PC-9 (cell line): ENCODE results near the gene CD48. TPM values are rescaled to one million over a fixed set of nuclear protein-coding genes. Genes with fewer than 3 reads are reported as not detected.

Experiments
- BruUV-seq: library from RNA; stranded (reverse); fragments of 400-500 nt; replicated peaks from 2 replicates; lab custom pipeline; 2021; lab: Mats Ljungman, UMichigan
- CTCF ChIA-PET: fragments of 300-600 bp; sonication (Branson Sonifier 250); formaldehyde crosslinking; loops from one replicate; lab custom pipeline; 2022; ENCODE audit warnings: antibody characterized with exemption; lab: Charles Lee
- POLR2A ChIA-PET: fragments of 300-600 bp; sonication (Branson Sonifier 250); formaldehyde crosslinking; loops from one replicate; lab custom pipeline; 2022; ENCODE audit warnings: antibody characterized with exemption; ENCODE audit not compliant: unreplicated experiment; lab: Charles Lee
- DNase-seq, 2 experiments: peaks; one replicate each; pipeline versions ENCODE4 v3.0.0 to v3.0.0-alpha.2; 2015 to 2022; ENCODE audit warnings: mixed read lengths in 1 of 2
- H2AFZ ChIP-seq: fragments of 200-600 bp; sonication (generic); 2 replicates; pipeline ENCODE4 v1.8.1; 2017; ENCODE audit warnings: antibody characterized with exemption
- H3F3A ChIP-seq: fragments of 200-600 bp; sonication (generic); 2 replicates; pipeline ENCODE4 v1.8.1; 2017; ENCODE audit warnings: antibody characterized with exemption, mild to moderate bottlenecking, low read depth; ENCODE audit not compliant: insufficient read depth
- H3K27ac ChIP-seq: fragments of 200-600 bp; sonication (generic); 2 replicates; pipeline ENCODE4 v1.6.1; 2016; ENCODE audit warnings: mixed run types
- H3K27me3 ChIP-seq: fragments of 200-600 bp; sonication (generic); 2 replicates; pipeline ENCODE4 v1.6.1; 2016; ENCODE audit warnings: low read depth, mixed run types; ENCODE audit not compliant: insufficient read depth
- H3K36me3 ChIP-seq: fragments of 200-600 bp; sonication (generic); 2 replicates; pipeline ENCODE4 v1.6.1; 2016; ENCODE audit warnings: low read depth, mixed run types
- H3K4me1 ChIP-seq: fragments of 200-600 bp; sonication (generic); replicated peaks from 2 replicates; pipeline ENCODE4 v1.6.1; 2016; ENCODE audit warnings: mixed run types; ENCODE audit not compliant: insufficient read depth
- H3K4me2 ChIP-seq: fragments of 200-600 bp; sonication (generic); 2 replicates; pipeline ENCODE4 v1.6.1; 2017; ENCODE audit warnings: mixed run types
- H3K4me3 ChIP-seq: fragments of 200-600 bp; sonication (generic); 2 replicates; pipeline ENCODE4 v1.6.1; 2016; ENCODE audit warnings: mixed run types
- H3K79me2 ChIP-seq: fragments of 200-600 bp; sonication (generic); 2 replicates; pipeline ENCODE4 v1.6.1; 2017; ENCODE audit warnings: low read depth, mixed run types
- H3K9me2 ChIP-seq: fragments of 200-600 bp; sonication (generic); 2 replicates; pipeline ENCODE4 v1.8.1; 2017; ENCODE audit warnings: mild to moderate bottlenecking; ENCODE audit not compliant: insufficient read depth
- H3K9me3 ChIP-seq: fragments of 200-600 bp; sonication (generic); 2 replicates; pipeline ENCODE4 v1.8.1; 2016; ENCODE audit warnings: low read depth; ENCODE audit not compliant: insufficient read depth
- H4K20me1 ChIP-seq: fragments of 200-600 bp; sonication (generic); 2 replicates; pipeline ENCODE4 v1.8.1; 2017; ENCODE audit not compliant: insufficient read depth
- EZH2 ChIP-seq: fragments of 200-600 bp; sonication (generic); IDR thresholded peaks from 2 replicates; pipeline ENCODE4 v1.8.0; 2017; ENCODE audit warnings: antibody characterized with exemption, low read depth
- intact Hi-C: fragments of 100-400 bp; cut with micrococcal nuclease; formaldehyde crosslinking; loops from one replicate; pipeline ENCODE4 v1.10.0; 2022; ENCODE audit not compliant: unreplicated experiment
- total RNA-seq: library from RNA; stranded (reverse); gene quantifications from 2 replicates; pipeline ENCODE4 v1.2.3, GENCODE V29; 2021
- TF ChIP-seq, protein P1 (sequence below): fragments of 200-600 bp; sonication (generic); conservative IDR thresholded peaks from 2 replicates; pipeline ENCODE4 v1.6.1; 2017; ENCODE audit warnings: mixed run types, antibody characterized with exemption, mild to moderate bottlenecking, moderate library complexity

CD48 gene
- total RNA-seq, 1 experiment from 2014 or later, result not detected

DNA sequence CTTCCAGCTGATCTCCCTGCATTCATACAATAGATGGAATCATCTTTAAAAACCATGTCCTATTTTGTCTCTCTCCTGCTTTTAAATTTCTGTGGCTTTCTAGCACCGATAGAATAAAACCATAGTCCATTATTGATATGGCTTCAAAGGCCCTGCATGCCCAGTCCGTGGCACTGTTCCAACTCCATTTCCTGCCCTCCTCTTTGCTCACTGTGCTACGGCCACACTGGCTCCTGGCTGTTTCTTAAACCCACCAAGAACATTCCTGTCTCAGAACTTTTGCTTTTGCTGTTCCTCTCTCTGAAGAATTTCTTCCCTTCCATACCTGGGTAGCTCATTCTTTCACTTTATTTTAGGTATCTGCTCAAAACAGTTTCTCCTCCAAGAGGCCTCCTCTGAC, 72.0 kb downstream of the CD48 start:
- CTCF ChIA-PET, result no interaction called here
- H3K79me2 ChIP-seq, result no peaks in the 10 kb centered on the region
- no peaks in the 10 kb centered on the region for H3K36me3 ChIP-seq
- POLR2A ChIA-PET, result no interaction called here
- DNase-seq, result no peak
- no peak for TF ChIP-seq EZH2
- TF ChIP-seq, protein P1, sequence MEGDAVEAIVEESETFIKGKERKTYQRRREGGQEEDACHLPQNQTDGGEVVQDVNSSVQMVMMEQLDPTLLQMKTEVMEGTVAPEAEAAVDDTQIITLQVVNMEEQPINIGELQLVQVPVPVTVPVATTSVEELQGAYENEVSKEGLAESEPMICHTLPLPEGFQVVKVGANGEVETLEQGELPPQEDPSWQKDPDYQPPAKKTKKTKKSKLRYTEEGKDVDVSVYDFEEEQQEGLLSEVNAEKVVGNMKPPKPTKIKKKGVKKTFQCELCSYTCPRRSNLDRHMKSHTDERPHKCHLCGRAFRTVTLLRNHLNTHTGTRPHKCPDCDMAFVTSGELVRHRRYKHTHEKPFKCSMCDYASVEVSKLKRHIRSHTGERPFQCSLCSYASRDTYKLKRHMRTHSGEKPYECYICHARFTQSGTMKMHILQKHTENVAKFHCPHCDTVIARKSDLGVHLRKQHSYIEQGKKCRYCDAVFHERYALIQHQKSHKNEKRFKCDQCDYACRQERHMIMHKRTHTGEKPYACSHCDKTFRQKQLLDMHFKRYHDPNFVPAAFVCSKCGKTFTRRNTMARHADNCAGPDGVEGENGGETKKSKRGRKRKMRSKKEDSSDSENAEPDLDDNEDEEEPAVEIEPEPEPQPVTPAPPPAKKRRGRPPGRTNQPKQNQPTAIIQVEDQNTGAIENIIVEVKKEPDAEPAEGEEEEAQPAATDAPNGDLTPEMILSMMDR, result no peak
- H3K9me3 ChIP-seq, result no peaks in the 10 kb centered on the region
- H3F3A ChIP-seq, result no peaks in the 10 kb centered on the region
- H3K27me3 ChIP-seq, result peaks cover 67% of the 10 kb centered on the region
- no peaks in the 10 kb centered on the region for H3K9me2 ChIP-seq
- H2AFZ ChIP-seq, result no peak overlapping the region
- H3K27ac ChIP-seq, result no peak overlapping the region
- no peaks in the 10 kb centered on the region for H4K20me1 ChIP-seq
- H3K4me3 ChIP-seq, result no peak overlapping the region
- intact Hi-C loops, result no loop called here
- no TSS peak for BruUV-seq
- H3K4me2 ChIP-seq, result no peak overlapping the region
- no peaks in the 10 kb centered on the region for H3K4me1 ChIP-seq

DNA sequence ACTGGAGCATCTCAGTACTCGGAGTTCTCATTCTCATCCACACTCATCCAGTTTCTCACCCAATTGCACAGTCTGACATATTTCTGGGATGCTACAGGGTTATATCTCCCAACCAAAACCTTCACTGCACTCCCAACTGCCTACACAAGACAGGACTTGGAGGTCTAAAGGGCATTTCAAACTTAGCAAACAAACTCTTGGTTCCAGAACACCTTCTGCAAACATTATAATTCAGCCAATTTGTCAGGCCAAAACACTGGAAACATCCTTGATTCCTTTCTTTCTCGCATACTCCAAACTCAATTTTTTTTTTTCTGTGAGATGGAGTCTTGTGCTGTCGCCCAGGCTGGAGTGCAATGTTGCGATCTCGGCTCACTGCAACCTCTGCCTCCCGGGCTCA, 72.7 kb downstream of the CD48 start:
- Histone ChIP-seq H3K9me2 (no peaks in the 10 kb centered on the region), H3K4me1 (no peaks in the 10 kb centered on the region), H3K36me3 (no peaks in the 10 kb centered on the region), H3K4me3 (no peak overlapping the region), H3K27me3 (peaks cover 60% of the 10 kb centered on the region), H2AFZ (no peak overlapping the region), H3K27ac (no peak overlapping the region), H3K79me2 (no peaks in the 10 kb centered on the region), H3F3A (no peaks in the 10 kb centered on the region), H3K9me3 (no peaks in the 10 kb centered on the region), H4K20me1 (no peaks in the 10 kb centered on the region), H3K4me2 (no peak overlapping the region)
- no peak for DNase-seq
- ChIA-PET CTCF (no interaction called here), POLR2A (no interaction called here)
- no TSS peak for BruUV-seq
- TF ChIP-seq, protein P1, result no peak
- intact Hi-C loops, result no loop called here

DNA sequence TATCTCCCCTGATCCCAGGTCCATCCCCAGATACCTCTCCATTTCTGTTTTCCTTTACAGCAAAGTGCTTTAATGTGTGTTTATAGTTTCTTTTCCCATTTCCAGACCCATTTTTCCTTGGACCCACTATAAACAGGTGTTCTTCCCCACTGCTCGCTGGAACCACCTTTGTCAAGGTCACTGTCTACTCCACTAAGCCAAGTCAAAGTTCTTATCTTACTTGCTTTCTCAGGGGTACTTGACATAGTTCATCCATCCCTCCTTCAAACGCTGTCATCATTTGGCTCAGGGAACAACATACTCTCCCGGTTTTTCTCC, 73.1 kb downstream of the CD48 start:
- BruUV-seq, result no TSS peak
- Histone ChIP-seq H4K20me1 (no peaks in the 10 kb centered on the region), H3K9me3 (no peaks in the 10 kb centered on the region), H3K27ac (no peak overlapping the region), H3K4me2 (no peak overlapping the region), H3K79me2 (no peaks in the 10 kb centered on the region), H3K27me3 (peaks cover 56% of the 10 kb centered on the region), H3F3A (no peaks in the 10 kb centered on the region), H3K36me3 (no peaks in the 10 kb centered on the region), H3K4me3 (no peak overlapping the region), H3K4me1 (no peaks in the 10 kb centered on the region), H2AFZ (no peak overlapping the region), H3K9me2 (no peaks in the 10 kb centered on the region)
- ChIA-PET POLR2A (no interaction called here), CTCF (no interaction called here)
- TF ChIP-seq, protein P1, result no peak
- no peak for TF ChIP-seq EZH2
- no peak for DNase-seq
- intact Hi-C loops, result no loop called here
